IPS-15b (cell line): ENCODE data around the gene XRCC4.
"Not testable (repeated sequence)": the region's sequence is repeated elsewhere in the genome, so short reads cannot be mapped to it uniquely, and the experiment has no call there.

Experiments
- H3K27me3 ChIP-seq: one replicate; pipeline ENCODE4 v1.6.1; 2013; ENCODE audit warnings: low read length; ENCODE audit not compliant: control insufficient read depth, insufficient read depth
- H3K36me3 ChIP-seq: one replicate; pipeline ENCODE4 v1.6.1; 2013; ENCODE audit warnings: low read length; ENCODE audit not compliant: control insufficient read depth, insufficient read depth
- H3K4me1 ChIP-seq: one replicate; pipeline ENCODE4 v1.6.1; 2013; ENCODE audit warnings: mild to moderate bottlenecking, low read length; ENCODE audit not compliant: control insufficient read depth, insufficient read depth
- H3K4me3 ChIP-seq: one replicate; pipeline ENCODE4 v1.5.1; 2013; ENCODE audit warnings: low read depth, low read length
- H3K9ac ChIP-seq: one replicate; pipeline ENCODE4 v1.6.1; 2013; ENCODE audit warnings: low read depth, mild to moderate bottlenecking, low read length
- H3K9me3 ChIP-seq: one replicate; pipeline ENCODE4 v1.6.1; 2013; ENCODE audit warnings: mild to moderate bottlenecking, low read length; ENCODE audit not compliant: control insufficient read depth, insufficient read depth

XRCC4 gene

GRCh38 chr5:83341815-83342334 lies 264.5 kb downstream of the XRCC4 start:
- H3K27me3 ChIP-seq, result no peaks in the 10 kb centered on the region
- H3K4me1 ChIP-seq, result no peaks in the 10 kb centered on the region
- H3K4me3 ChIP-seq, result no peak overlapping the region
- peaks cover 3% of the 10 kb centered on the region for H3K9me3 ChIP-seq
- H3K36me3 ChIP-seq, result no peaks in the 10 kb centered on the region
- no peak overlapping the region for H3K9ac ChIP-seq

- Histone ChIP-seq H3K4me3 (no peak overlapping the region), H3K9me3 (peaks cover 7% of the 10 kb centered on the region), H3K36me3 (no peaks in the 10 kb centered on the region), H3K4me1 (no peaks in the 10 kb centered on the region), H3K9ac (no peak overlapping the region), H3K27me3 (no peaks in the 10 kb centered on the region)
These were observed 265.1 kb downstream of the XRCC4 start for GRCh38 chr5:83342465-83342864.

- Histone ChIP-seq H3K27me3 (no peaks in the 10 kb centered on the region), H3K9me3 (peaks cover 16% of the 10 kb centered on the region), H3K36me3 (no peaks in the 10 kb centered on the region), H3K4me3 (no peak overlapping the region), H3K4me1 (no peaks in the 10 kb centered on the region), H3K9ac (no peak overlapping the region)
These were observed 266.0 kb downstream of the XRCC4 start for GRCh38 chr5:83343299-83343698.

- Histone ChIP-seq H3K4me3 (no peak overlapping the region), H3K4me1 (no peaks in the 10 kb centered on the region), H3K9ac (no peak overlapping the region), H3K36me3 (no peaks in the 10 kb centered on the region), H3K9me3 (peaks cover 24% of the 10 kb centered on the region), H3K27me3 (no peaks in the 10 kb centered on the region)
These were observed 268.1 kb downstream of the XRCC4 start for GRCh38 chr5:83345423-83345822.

- Histone ChIP-seq H3K9me3 (peaks cover 24% of the 10 kb centered on the region), H3K4me3 (no peak overlapping the region), H3K36me3 (no peaks in the 10 kb centered on the region), H3K9ac (no peak overlapping the region), H3K27me3 (no peaks in the 10 kb centered on the region), H3K4me1 (no peaks in the 10 kb centered on the region)
These were observed 271.0 kb downstream of the XRCC4 start for GRCh38 chr5:83348281-83348780.

- no peak overlapping the region for H3K4me3 ChIP-seq
- H3K9ac ChIP-seq, result no peak overlapping the region
- H3K36me3 ChIP-seq, result no peaks in the 10 kb centered on the region
- H3K4me1 ChIP-seq, result peaks cover 14% of the 10 kb centered on the region
- H3K27me3 ChIP-seq, result no peaks in the 10 kb centered on the region
- H3K9me3 ChIP-seq, result peaks cover 9% of the 10 kb centered on the region
These were observed 275.9 kb downstream of the XRCC4 start for GRCh38 chr5:83353231-83353630.

- Histone ChIP-seq H3K9ac (no peak overlapping the region), H3K4me1 (peaks cover 14% of the 10 kb centered on the region), H3K4me3 (no peak overlapping the region), H3K9me3 (peaks cover 5% of the 10 kb centered on the region), H3K36me3 (no peaks in the 10 kb centered on the region), H3K27me3 (no peaks in the 10 kb centered on the region)
These were observed 276.4 kb downstream of the XRCC4 start for GRCh38 chr5:83353774-83354173.

GRCh38 chr5:83354958-83355357 lies 277.6 kb downstream of the XRCC4 start:
- Histone ChIP-seq H3K4me1 (peaks cover 14% of the 10 kb centered on the region), H3K36me3 (no peaks in the 10 kb centered on the region), H3K27me3 (no peaks in the 10 kb centered on the region), H3K4me3 (peak overlapping the region; percentile 31), H3K9ac (no peak overlapping the region), H3K9me3 (no peaks in the 10 kb centered on the region)

- peak overlapping the region; percentile 31 for H3K4me3 ChIP-seq
- H3K4me1 ChIP-seq, result peaks cover 14% of the 10 kb centered on the region
- H3K27me3 ChIP-seq, H3K9me3 ChIP-seq, H3K36me3 ChIP-seq, H3K9ac ChIP-seq: not testable (repeated sequence)
These were observed 278.2 kb downstream of the XRCC4 start for GRCh38 chr5:83355482-83356014.

- Histone ChIP-seq H3K27me3 (no peaks in the 10 kb centered on the region), H3K9ac (no peak overlapping the region), H3K36me3 (no peaks in the 10 kb centered on the region), H3K4me3 (no peak overlapping the region), H3K4me1 (peaks cover 14% of the 10 kb centered on the region), H3K9me3 (peaks cover 6% of the 10 kb centered on the region)
These were observed 280.4 kb downstream of the XRCC4 start for GRCh38 chr5:83357621-83358231.

GRCh38 chr5:83360573-83360972 lies 283.2 kb downstream of the XRCC4 start:
- Histone ChIP-seq H3K27me3 (no peaks in the 10 kb centered on the region), H3K9ac (no peak overlapping the region), H3K4me1 (no peaks in the 10 kb centered on the region), H3K36me3 (no peaks in the 10 kb centered on the region), H3K4me3 (no peak overlapping the region), H3K9me3 (peaks cover 6% of the 10 kb centered on the region)

GRCh38 chr5:83362526-83362925 lies 285.2 kb downstream of the XRCC4 start:
- Histone ChIP-seq H3K9me3 (peaks cover 6% of the 10 kb centered on the region), H3K27me3 (no peaks in the 10 kb centered on the region), H3K4me1 (no peaks in the 10 kb centered on the region), H3K4me3 (no peak overlapping the region), H3K9ac (no peak overlapping the region), H3K36me3 (no peaks in the 10 kb centered on the region)
